Raji (cell line): ENCODE data around the gene NBAS.

Experiments
- POLR2A ChIP-seq: IDR thresholded peaks from 2 replicates; pipeline ENCODE4 v1.6.1; 2011; ENCODE audit warnings: low read depth, low read length, control low read depth; ENCODE audit not compliant: insufficient read depth

Gene NBAS

GRCh38 chr2:15594291-15595256 is 33.4 kb upstream of the NBAS start:
- no peak for TF ChIP-seq POLR2A

DNA sequence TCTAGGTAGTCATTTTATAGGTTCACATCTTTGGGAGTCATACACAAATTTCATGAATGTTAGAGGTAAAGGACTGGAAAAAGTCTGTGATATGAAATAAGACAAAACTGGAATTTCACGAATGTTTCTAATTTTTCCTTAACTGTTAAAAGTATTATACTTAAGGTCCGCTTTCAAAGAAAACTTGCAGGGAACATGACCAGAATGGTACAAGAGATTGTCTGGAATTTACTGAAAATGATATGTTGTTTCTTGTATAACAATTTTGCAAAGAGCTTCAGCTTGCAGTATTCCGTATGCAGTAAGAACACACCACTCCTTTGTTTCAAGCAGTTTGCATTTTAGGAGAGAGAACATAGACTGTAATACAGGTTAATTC is 32.2 kb upstream of the NBAS start:
- no peak for TF ChIP-seq POLR2A

DNA sequence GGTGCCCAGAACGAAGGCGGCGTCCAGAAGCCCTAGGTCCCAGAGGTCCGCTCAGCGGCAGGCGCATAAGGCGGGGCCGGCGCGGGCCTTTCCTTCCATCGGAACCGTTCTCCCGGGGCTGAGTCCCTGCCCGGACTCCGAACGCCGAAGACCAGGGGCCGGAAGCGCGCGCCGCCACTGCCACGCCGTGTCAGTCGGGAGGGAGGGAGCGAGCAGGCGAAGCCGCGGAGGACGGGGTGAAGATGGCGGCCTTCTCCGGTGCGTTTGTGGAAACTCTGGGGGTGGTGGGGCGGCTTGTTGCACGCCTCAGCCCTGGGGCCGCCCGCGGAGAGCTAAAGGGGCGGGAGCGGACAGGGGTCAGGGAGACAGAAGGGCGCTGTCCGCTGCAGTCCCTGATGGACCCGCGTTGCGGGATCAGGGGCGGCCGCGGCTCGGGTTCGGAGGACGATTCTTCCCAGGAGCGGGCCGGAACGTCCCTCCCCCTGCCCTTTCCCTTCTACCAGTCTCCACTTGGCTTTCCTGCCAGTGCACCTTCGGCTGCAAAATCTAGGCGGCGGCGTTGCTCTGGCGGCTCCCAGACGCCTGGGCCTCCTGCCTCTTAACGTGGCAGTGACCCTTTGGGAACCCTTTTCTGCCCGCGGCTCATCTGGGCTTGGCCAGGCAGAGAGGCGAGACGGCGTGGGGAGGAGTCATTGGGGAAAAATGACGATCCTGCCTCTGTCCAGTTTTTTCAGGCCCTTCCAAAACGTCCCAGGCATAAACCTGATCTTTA is 30.7 kb upstream of the NBAS start, which contains the start of gene DDX1:
Gene DDX1 (plus strand): TSS at position 177 of the 772 bp plus-strand sequence. CDS start 66 bp downstream, at position 243.
- TF ChIP-seq POLR2A: peak; percentile 92

- no peak; the same call in 1 of the 2 replicates for TF ChIP-seq POLR2A
Observed at GRCh38 chr2:15591373-15591691, 30.2 kb upstream of the NBAS start.

GRCh38 chr2:15588329-15588919 is 27.3 kb upstream of the NBAS start:
- no peak for TF ChIP-seq POLR2A

GRCh38 chr2:15584767-15585469 is 23.8 kb upstream of the NBAS start:
- no peak for TF ChIP-seq POLR2A

DNA sequence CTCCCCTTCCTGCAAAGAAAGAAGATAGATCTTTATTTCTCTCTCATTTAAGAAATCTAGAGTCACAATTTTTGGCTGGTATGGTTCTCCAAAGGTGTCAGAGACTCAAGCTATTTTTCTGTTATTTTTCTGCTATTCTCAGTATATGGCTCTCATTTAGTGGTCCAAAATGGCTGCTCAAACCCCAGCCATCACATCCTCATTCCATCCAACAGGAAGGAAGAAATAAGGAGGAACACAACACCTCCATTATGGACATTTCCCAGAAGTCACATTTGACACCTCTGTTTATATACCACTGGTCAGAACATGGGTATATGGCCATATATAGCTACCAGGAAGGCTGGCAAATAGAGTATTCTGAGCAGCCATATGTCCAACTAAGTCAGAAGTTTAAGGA is 23.2 kb upstream of the NBAS start:
- no peak for TF ChIP-seq POLR2A

DNA sequence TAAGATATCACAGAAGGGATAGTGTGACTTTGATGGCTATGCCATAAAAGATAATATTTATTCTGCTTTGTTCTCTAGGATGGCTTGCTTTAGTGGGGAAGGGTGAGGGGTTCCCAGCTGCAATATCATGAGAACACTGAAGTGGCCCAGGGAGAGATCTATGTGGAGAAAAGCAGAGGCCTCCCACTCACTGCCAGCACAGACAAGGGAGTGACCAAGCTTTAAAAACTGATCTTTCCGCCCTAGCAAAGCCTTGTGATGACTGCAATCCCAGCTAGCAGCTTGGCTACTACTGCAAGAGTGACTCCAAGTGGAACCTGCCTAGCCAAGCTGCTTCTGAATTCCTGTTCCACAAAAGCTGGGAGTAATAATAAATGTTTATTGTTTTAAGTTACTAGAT is 22.7 kb upstream of the NBAS start:
- TF ChIP-seq POLR2A: no peak

DNA sequence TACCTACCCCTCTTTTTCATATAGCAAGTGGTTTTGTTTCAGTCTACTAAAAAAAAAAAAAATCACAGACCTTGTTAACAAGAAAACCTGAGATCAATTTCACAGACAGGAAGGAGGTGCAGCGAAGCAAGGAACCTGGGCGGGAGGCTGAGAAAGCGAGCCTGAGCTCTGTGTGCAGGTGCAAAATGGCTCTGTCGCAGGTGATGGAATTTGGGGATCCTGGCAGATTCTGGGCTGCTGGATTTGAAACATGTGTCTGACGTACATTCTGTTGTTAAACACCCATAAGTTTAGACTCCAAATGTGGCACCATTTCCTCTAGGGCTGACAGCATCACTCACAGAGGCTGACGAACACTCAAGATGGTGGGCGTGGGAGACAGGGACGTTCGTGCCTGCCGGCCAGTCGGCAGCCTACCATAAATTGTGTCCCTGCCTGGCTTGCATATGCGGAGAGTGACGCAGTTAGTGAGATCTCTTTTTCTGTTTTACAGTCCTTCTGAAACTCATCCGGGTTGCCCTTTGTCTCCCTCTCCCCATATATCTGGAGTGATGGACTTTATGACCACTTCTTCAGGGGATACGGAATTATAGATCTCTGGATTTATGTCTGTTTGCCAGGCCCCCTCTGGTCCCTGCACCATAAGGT is 21.7 kb upstream of the NBAS start:
- no peak for TF ChIP-seq POLR2A

GRCh38 chr2:15580451-15580850 is 19.3 kb upstream of the NBAS start:
- TF ChIP-seq POLR2A: no peak

GRCh38 chr2:15579641-15580040 is 18.5 kb upstream of the NBAS start:
- TF ChIP-seq POLR2A: no peak

- TF ChIP-seq POLR2A: no peak
Observed at GRCh38 chr2:15577071-15577735, 16.1 kb upstream of the NBAS start.

GRCh38 chr2:15571729-15572128 is 10.6 kb upstream of the NBAS start:
- TF ChIP-seq POLR2A: no peak

- TF ChIP-seq POLR2A: no peak
Observed at GRCh38 chr2:15570104-15570503, 9.0 kb upstream of the NBAS start.
